VCaP (cell line): ENCODE results near the gene CACNA1D.
A peak's percentile ranks its signal among the peaks of the same experiment; 100 is the strongest.

Experiments used
- H3K27ac ChIP-seq: fragments of 450-650 bp; 2 replicates; pipeline ENCODE4 v1.5.1; 2017
- TF ChIP-seq, protein P1 (sequence below): fragments of 450-650 bp; conservative IDR thresholded peaks from 2 replicates; pipeline ENCODE4 v1.5.1; 2017; ENCODE audit warnings: mild to moderate bottlenecking, moderate library complexity

The CACNA1D gene

DNA sequence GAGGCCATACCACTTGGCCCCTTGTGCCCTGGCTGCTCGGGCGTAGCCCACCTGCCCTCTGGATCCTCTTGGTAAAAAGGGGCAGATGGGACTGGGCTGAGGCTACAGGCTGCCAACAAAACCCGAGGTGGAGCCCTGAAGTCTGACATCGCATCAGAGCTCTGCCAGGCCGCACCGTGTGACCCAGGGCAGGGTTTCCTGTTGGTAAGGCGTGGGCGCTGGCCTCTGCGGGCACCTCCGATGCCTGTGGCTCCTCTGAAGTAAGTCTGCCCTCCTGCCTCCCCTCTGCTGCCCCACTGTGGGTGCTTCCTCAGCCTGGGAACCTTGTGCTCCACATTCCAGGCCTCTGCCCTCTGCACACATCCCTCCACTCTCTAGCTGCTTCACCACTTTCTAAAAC is 342.9 kb downstream of the CACNA1D start:
- H3K27ac ChIP-seq, result no peak overlapping the region
- TF ChIP-seq, protein P1, sequence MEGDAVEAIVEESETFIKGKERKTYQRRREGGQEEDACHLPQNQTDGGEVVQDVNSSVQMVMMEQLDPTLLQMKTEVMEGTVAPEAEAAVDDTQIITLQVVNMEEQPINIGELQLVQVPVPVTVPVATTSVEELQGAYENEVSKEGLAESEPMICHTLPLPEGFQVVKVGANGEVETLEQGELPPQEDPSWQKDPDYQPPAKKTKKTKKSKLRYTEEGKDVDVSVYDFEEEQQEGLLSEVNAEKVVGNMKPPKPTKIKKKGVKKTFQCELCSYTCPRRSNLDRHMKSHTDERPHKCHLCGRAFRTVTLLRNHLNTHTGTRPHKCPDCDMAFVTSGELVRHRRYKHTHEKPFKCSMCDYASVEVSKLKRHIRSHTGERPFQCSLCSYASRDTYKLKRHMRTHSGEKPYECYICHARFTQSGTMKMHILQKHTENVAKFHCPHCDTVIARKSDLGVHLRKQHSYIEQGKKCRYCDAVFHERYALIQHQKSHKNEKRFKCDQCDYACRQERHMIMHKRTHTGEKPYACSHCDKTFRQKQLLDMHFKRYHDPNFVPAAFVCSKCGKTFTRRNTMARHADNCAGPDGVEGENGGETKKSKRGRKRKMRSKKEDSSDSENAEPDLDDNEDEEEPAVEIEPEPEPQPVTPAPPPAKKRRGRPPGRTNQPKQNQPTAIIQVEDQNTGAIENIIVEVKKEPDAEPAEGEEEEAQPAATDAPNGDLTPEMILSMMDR, result no peak

DNA sequence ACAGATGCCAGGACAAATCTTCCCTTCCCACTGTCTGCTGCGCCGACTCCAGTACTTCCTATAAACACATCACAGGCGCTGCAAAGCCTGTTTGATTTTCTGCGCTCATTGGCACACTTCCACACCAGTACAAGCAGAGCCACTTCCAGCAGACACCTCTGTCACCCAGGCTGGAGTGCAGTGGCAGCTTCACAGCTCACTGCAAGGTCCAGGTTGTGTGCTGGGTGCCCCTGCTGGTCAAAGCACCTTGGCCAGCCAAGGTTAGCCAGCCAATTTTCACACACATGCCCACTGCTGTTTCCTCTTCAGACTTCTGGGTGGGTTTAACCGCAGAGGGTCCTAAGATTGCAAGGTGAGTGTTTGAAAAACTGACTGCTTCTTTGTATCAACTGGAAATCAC is 346.9 kb downstream of the CACNA1D start:
- H3K27ac ChIP-seq, result peak overlapping the region; percentile 94
- TF ChIP-seq, protein P1, result peak; percentile 72

DNA sequence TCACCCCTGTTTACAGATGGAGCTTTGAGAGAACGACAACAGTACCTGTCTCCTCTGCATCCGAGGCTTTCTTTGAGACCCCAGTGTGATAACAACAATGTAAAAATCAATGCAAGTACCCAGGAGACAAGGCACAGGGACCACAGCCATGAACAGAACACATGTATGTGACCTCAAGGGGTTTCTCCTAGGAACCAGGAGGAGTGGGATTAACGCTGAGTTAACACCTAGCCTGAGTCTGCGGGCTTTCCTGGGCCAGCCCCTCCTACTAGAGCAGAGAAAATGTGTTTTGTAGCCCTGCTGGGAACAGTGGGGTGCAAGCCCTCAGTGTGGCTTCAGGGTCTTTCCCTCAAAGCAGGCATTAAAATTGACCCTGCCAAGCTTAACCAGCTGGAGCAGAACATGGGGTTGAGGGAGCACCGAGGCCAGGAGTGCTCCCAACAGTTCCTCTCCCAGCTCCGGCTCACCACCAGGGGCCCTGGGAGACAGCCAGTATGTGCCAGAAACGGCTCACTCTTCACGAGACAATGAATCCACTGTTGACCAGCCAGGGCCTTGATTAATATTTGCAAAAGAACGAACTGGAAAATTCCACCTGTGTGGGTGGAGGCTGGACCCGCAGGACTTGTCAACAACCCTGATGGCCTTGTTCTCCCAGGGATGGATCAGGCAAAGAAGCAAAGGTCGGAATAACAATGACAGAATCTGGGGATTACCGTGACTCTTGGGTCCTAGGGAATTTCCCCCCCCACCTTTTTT is 348.2 kb downstream of the CACNA1D start:
- peak overlapping the region; percentile 94 for H3K27ac ChIP-seq

DNA sequence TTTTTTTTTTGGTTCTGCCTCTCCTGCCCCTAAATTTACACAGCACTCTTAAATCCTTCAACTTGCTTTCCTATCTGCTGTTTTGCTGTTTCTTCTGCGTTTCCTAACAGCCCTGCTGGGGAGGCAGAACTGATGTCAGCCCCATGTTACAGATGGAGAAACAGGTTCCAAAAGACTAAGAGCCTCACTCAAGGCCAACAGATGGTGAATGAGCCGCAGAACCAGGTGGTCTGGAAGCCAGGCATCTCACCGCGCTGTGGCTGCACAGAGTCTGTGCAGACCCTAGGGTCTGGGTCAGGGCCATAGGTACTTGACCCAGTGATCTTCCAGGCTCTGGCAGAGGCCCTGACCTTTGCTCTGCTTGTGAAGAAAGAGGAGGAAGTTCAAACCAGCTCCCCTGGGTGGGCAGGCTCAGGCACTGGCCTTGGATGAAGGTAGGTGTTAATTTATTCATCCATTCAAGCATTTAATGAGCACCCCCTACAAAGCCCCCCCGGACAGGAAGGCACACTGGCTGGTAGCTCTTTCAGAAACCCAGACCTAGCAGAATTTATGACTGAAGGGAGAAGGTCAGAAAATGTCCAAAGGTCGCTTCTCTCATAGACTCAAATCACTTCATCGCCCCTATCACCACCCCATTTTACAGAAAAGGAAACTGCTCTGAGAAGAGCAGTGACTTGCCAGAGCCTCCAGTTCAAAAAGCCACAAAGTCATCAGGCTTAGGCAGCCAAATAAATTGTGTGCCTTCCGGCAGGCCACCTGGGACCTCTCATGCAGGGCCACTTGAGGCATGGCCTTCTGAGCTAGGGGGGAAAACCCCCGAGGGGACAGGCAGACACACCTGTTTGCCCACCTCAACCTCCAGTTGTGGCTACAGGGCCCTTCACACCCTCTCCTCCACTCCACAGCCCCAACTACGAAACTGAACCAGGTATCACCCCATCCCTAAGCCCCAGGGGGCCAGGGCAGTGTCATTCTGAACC is 349.1 kb downstream of the CACNA1D start:
- peak overlapping the region; percentile 94 for H3K27ac ChIP-seq
- TF ChIP-seq, protein P1, result no peak

More for the DNA sequence above, 348.2 kb downstream of the CACNA1D start:
- TF ChIP-seq, protein P1, result peak; percentile 76

DNA sequence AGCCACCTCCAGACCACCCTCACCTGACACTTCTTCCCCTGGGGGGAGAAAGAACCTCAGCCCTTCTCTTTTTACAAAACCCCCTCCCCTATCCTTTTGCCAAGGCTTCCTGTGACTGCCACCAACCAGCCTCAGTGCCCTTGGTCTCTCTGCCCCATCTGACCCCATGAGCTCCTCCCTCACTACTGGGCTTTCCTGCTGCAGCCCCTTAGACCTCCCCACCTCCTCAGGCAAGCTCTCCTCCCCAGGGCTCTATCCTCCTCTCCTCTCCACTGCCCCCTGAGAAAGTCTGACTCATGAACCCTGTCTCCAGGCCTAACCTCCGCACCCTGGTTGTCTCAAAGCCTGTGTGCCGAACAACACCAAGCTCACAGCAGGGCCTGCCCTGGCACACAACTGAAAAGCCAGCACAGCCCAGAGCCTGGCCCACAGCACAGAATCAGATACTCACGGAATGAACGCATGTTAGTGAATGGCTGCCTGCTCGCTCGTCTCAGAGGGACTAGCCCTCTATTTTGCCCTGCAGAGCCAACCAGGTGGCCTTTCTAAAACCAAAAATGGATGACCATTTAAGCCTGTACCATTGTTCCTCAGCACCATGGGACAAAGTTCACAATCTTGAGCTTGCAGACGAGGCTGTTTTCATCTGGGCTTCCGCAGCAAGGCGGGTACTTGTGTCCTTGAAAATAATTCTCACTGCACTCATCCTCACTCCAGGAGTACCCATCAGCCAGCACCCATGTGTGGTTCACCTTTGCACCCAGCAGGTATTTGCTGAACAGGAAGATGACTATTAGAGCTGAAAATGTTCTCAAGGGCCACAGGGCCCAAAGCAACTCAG is 350.1 kb downstream of the CACNA1D start:
- TF ChIP-seq, protein P1, result no peak
- peak overlapping the region; percentile 94 for H3K27ac ChIP-seq

DNA sequence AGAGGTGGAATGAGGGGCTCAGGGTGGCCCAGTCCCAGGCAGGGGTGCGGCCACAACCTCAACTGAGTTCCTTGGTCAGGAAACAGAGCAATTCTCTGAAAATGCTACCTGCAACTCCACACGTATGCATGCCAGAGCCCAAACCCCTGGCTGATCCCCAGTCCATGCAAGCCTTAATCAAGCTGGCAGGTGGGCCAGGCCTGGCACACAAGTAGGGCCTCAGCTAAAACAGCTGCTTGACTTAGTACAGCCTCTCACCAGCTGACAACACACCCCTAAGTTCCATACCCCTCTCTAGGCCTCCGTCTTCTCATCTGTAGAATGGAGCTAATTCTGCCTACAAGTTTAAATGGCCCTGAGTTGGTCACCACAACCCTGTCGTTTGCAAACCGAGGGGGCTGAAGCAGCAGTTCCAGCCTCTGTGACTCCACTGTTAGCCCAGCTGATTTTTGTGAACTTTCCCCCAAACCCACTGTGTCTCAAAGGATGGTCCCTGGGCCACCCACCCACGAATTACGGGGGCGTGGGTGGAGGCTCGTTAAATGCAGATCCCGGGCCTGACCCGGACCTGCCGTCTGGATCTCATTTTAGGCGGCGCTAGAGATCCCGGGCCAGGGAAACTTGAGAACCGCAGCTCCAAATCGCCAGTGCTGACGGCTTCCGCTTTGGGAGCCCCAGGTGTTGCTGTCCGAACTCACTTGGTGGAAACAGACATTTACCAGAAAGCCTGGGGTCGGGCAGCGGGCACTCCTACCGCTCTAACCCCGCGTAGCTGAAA is 350.9 kb downstream of the CACNA1D start:
- TF ChIP-seq, protein P1, result peak; percentile 65

More for the DNA sequence above, 350.9 kb downstream of the CACNA1D start:
- H3K27ac ChIP-seq, result peak overlapping the region; percentile 94
